Medulla oblongata (tissue), 1 donor: Measurements from ENCODE around the gene MEP1B.
"Not testable (repeated sequence)": the region's sequence is repeated elsewhere in the genome, so short reads cannot be mapped to it uniquely, and the experiment has no call there.

Experiments used
- DNase-seq: peaks from one replicate; pipeline ENCODE4 v3.0.0-alpha.2; 2015; ENCODE audit errors: extremely low spot score

MEP1B gene

DNA sequence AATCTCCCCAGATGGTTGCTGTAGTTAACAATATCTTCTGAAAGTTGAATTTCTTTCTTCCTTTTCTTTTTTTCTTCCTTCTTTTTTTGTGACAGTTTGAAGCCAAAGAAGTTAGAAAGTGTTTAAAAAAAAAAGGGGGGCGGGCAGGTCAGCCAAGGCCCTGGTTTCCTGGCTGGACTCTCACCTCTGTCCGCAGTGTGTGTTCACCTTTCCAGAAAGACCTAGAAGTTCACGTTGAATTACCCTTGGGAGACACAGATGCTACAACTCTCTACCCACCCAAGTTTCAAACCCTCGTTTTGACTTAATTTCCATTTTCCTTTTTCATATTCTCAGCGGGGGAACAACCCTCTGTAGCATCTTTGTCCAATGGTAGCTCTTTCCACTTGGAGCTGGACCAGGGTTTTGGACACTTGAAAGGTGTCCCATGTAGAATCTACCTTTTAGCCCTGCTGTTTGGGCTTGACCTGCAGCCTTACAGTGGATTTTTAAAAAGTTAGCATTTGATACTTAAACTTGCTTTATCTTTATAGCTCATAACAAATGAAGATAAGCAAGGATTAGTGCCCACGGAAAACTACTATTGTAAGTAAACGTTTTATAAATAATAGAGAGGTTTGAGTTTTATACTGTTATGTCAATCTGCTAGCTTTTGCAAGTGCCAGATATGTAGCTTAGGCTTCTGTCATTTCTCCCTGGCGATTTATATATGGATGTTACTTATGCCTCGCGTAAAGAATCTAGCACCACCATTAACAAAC is 20.0 kb downstream of the MEP1B start:
- DNase-seq, result no peak

- no peak for DNase-seq
Measured at GRCh38 chr18:32213693-32214092, 23.9 kb downstream of the MEP1B start.

- DNase-seq, result no peak
Measured at GRCh38 chr18:32216390-32216789, 26.6 kb downstream of the MEP1B start.

DNA sequence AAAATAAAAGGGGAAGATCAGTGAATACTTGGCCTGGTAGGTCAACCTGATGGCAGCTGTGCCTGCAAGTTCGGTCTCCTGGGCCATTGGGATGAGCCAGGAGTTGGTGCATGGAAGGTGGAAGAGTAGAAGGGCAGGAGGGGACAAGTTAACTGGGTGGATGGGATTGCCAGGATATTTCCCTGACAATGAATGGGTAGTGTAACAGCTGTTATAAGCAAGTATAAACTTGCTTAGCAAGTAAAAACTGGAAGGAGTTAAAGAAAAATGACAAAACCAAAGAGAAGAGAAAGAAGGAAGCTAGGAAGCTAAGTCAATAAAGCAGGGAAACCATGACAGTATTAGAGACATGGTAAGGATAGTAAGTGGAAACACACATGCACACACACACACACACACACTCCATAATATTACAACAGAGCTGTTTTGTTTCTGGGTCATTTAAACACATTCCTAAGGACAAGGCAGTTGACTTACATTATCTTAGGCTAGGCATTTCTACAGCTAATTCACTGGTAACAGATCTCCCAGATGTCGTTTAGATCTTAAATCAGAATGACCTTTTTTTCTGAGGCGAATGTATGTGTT is 29.7 kb downstream of the MEP1B start:
- DNase-seq, result no peak

DNA sequence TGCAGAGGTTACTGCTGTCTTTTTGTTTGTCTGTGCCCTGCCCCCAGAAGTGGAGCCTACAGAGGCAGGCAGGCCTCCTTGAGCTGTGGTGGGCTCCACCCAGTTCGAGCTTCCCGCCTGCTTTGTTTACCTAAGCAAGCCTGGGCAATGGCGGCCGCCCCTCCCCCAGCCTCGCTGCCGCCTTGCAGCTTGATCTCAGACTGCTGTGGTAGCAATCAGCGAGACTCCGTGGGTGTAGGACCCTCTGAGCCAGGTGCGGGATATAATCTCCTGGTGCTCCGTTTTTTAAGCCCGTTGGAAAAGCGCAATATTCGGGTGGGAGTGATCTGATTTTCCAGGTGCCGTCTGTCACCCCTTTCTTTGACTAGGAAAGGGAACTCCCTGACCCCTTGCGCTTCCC is 43.5 kb downstream of the MEP1B start:
- DNase-seq, result not testable (repeated sequence)

- DNase-seq, result no peak
Measured at GRCh38 chr18:32237049-32237448, 47.2 kb downstream of the MEP1B start.

- no peak for DNase-seq
Measured at GRCh38 chr18:32238635-32239268, 48.9 kb downstream of the MEP1B start.

- no peak for DNase-seq
Measured at GRCh38 chr18:32242395-32242794, 52.6 kb downstream of the MEP1B start.

DNA sequence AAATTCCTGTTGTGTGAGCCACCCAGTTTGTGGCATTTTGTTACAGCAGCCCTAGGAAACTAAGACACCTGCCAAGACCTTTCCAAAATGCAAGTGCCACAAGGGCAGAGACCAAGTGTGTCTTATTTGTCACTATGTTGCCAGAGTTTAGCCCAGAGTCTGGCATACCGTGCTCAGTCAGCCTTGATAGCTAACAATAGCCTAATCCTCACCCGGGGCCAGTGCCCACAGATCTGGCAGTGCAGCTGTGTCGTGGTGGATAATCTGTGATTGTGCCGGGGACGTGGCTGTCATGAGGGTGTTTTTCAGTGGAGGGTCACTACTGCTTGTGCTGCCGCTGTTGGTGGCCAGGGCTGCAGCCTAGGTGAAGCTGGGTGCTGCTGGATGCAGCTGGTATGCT is 53.5 kb downstream of the MEP1B start:
- no peak for DNase-seq

GRCh38 chr18:32244881-32245280 is 55.0 kb downstream of the MEP1B start:
- no peak for DNase-seq

GRCh38 chr18:32249147-32249929 is 59.5 kb downstream of the MEP1B start:
- no peak for DNase-seq

DNA sequence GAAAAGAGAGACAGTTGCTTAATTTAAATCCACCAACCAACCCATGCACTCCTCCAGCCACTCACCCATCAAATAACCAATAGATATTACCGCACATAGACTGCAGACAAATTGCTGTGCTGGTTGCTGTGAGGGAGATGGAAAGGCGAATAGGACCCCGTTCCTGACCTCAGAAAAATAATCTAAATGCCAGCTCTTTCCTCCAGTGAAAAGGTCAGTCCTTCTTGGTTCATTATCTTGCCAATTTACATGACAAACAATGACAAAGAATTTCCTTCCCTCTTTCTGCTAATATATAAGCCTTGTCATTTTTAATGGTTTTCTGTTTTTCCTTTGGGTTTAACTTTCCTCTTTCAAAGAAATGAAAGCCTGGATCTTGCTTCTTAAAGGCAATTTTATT is 61.6 kb downstream of the MEP1B start:
- no peak for DNase-seq

DNA sequence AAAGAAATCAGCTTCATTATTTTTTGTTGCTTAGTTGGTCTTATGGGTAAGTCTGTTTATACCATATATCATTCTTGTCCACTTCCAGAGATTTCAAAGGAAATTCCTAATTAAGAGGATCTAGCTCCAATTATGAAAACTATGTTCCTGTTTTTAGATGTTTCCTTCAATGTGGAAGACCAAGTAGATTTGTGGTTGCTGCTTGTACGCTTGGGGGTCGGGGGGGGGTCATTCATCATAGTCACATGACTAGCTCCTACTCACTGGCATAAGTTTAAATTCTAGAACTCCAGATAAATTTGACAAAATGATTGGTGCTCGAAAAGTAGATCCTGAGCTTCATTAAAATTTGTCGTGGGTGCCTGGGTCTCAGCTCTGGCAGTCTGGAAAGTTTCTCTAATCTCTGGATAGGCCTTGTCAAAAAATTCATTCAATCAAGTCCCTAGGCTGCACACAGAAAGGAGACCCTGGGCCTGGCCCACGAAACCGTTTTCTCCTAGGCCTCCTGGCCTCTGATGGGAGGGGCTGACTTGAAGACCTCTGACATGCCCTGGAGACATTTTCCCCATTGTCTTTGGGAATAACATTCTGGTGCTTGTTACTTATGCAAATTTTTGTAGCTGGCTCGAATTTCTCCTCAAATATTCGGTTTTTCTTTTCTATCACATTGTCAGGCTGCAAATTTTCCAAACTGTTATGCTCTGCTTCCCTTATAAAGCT is 62.5 kb downstream of the MEP1B start:
- no peak for DNase-seq

DNA sequence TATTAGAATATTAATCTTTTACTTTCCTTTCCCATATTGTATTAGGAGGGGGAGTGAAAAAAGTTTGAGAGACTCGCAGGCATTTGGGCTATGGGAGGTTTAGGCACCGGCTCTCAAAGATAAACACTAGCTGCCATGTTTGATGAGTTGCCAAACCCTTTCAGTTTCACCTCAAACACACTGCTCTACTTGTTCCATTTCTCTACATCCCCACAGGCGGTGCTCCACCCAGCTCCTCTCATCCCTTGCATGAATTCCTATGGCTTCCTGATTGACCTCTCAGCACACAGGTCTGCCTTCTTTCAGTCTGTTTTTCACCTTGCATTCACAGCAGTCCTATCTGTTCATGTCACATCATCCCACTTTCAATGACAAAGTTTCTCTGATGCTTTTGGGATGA is 65.7 kb downstream of the MEP1B start:
- no peak for DNase-seq

GRCh38 chr18:32257084-32257785 is 67.4 kb downstream of the MEP1B start:
- no peak for DNase-seq

DNA sequence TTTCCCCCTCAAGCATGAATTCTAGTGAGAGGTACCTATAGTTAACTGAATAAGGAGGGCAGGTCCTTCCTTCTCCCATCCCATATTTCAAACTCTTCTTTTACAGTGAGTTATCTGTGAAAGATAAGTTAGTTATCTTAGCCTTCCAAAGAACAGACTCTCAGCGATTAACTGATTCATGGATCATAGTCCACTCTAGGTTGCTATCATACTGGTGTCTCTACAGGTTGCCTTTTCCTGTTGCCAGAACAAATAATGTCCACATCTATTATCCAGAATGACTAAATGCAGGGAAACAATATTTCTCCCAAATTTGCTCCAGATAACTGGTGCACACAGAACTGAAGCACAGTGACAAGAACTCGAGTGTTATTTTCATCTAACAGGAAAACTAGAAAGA is 68.3 kb downstream of the MEP1B start:
- no peak for DNase-seq

- peak; percentile 49 for DNase-seq
Measured at GRCh38 chr18:32258558-32259204, 68.8 kb downstream of the MEP1B start.

DNA sequence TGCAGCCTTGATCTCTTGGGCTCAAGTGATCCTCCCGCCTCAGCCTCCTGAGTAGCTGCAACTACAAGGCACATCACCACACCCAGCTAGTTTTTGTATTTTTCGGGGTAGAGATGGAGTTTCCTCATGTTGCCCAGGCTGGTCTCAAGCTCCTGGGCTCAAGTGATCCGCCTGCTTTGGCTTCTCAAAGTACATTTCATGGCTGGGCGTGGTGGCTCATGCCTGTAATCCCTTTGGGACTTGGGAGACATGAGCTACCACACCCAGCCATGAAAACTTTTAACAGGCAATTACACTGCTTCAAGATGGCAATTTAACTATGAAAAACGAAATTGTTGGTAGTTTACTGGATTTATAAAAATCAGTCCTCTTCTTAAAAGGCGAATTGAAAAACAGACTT is 69.7 kb downstream of the MEP1B start:
- no peak for DNase-seq

GRCh38 chr18:32261003-32261402 is 71.2 kb downstream of the MEP1B start:
- no peak for DNase-seq

GRCh38 chr18:32262092-32262491 is 72.3 kb downstream of the MEP1B start:
- DNase-seq, result no peak

DNA sequence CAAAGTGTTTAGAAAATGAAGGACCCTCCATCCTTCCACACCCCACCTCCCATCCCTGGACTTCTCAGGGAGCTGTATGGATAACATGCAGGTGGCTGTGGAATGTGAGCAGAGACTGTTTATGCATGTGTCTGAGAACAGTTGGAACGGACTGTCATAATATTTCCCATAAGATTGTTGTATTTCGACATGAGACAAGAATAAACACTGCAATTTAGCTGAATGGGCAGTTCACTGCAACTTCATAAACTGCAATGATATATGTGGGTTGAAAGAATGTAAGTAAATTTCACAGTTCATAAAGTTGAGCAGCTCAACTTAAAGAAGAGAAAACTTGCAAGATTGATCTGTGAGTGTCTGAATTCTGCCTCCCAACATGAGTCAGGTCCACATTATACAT is 74.6 kb downstream of the MEP1B start:
- DNase-seq, result no peak
